Esophagus squamous epithelium (tissue), 4 donors: ENCODE data around the gene CIRBP.

ENCODE experiments used
- CTCF ChIP-seq, 6 experiments: fragments of 450-650 bp in 4 of 6; fragments of 200-600 bp in 2 of 6; sonication (generic) in 2 of 6; IDR thresholded peaks; one replicate each; pipeline ENCODE4 v1.5.1; 2016 to 2019; ENCODE audit warnings: antibody characterized with exemption in 6 of 6, mild to moderate bottlenecking in 4 of 6, moderate library complexity in 4 of 6
- POLR2A ChIP-seq, 4 donors: fragments of 450-650 bp; IDR thresholded peaks; one replicate each; pipeline ENCODE4 v1.6.1; 2017; ENCODE audit warnings: antibody characterized with exemption in 4 of 4, mild to moderate bottlenecking in 4 of 4, moderate library complexity in 3 of 4

GRCh38 chr19:1230783-1231489, 38.2 kb upstream of the CIRBP start:
- TF ChIP-seq POLR2A (IDR thresholded peaks at IDR 0.05) (no peak), CTCF (IDR thresholded peaks at IDR 0.05) (no peak)
